Stimulated activated CD8-positive, alpha-beta memory T cell treated with anti-CD3 and anti-CD28 coated beads, Interleukin-7, amount 100 ng/mL, for 4 hours (primary cell): ENCODE measurements around the gene NUDT5.

Experiments used
- DNase-seq, 2 donors: peaks; one replicate each; pipeline ENCODE4 v3.0.0-alpha.2; 2020; ENCODE audit warnings: low read depth in 2 of 2

NUDT5 gene

GRCh38 chr10:12165036-12165435, 30.7 kb downstream of the NUDT5 start:
- no peak for DNase-seq

- no peak for DNase-seq
Measured at GRCh38 chr10:12164085-12164484, 31.6 kb downstream of the NUDT5 start.

DNA sequence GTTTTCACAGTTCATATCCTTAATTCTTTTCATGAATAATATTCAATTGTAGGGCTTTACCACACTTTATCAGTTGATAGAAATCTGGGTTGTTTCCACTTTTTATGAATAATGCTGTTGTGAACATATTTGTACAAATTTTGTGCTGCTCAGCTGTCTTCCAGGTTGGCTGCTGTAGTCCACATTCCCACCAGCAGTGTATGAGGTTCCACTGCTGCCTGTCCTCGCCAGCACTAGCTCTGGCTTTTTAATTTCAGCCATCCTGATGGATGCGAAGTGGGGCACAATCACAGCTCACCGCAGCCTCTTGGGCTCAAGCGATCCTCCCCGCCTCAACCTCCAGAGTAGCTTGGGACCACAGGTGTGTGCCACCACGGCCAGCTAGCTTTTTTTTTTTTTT, 32.8 kb downstream of the NUDT5 start:
- DNase-seq: no peak

DNA sequence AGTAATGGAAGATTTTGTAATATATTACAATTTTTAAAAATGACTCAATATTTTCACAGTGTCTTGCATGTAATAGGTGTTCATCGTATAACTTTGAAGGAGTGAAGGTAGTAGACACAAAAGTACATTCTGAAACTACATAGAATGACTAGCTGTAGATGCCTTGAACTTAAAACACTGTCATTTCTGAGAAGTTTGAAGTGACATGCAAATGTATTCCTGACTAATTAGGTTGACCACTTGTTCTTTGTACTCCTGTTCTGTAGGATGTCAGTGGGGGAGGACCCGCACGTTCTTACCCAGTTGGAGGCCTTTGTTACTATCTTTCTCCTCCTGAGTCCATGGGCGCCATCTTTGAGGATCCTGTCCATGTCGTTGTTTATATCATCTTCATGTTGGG, 35.0 kb downstream of the NUDT5 start:
- no peak for DNase-seq

- DNase-seq: no peak
Measured at GRCh38 chr10:12158111-12158510, 37.6 kb downstream of the NUDT5 start.

- no peak for DNase-seq
Measured at GRCh38 chr10:12156367-12157123, 39.1 kb downstream of the NUDT5 start.

GRCh38 chr10:12154516-12154915, 41.2 kb downstream of the NUDT5 start:
- no peak for DNase-seq

- DNase-seq: no peak
Measured at GRCh38 chr10:12150163-12150562, 45.5 kb downstream of the NUDT5 start.

- no peak for DNase-seq
Measured at GRCh38 chr10:12144538-12144937, 51.2 kb downstream of the NUDT5 start.

- DNase-seq: no peak
Measured at GRCh38 chr10:12140038-12140437, 55.7 kb downstream of the NUDT5 start.

DNA sequence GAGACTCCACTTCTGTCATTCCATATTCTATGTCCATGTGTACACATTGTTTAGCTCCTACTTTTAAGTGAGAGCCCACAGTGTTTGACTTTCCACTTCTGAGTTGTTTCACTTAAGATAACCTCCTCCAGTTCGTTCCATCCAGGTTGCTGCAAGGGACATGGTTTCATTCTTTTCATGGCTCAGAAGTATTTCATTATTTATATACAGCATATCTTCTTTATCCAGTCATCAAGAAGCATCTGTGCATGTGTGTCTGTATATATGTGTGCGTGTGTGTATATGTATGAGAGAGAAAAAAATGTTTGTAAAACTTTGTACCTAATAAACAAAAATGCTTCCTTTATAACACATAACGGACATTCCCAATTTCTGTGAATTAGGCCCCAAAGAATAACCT, 60.1 kb downstream of the NUDT5 start:
- no peak for DNase-seq

- DNase-seq: no peak
Measured at GRCh38 chr10:12130237-12130872, 65.3 kb downstream of the NUDT5 start.

DNA sequence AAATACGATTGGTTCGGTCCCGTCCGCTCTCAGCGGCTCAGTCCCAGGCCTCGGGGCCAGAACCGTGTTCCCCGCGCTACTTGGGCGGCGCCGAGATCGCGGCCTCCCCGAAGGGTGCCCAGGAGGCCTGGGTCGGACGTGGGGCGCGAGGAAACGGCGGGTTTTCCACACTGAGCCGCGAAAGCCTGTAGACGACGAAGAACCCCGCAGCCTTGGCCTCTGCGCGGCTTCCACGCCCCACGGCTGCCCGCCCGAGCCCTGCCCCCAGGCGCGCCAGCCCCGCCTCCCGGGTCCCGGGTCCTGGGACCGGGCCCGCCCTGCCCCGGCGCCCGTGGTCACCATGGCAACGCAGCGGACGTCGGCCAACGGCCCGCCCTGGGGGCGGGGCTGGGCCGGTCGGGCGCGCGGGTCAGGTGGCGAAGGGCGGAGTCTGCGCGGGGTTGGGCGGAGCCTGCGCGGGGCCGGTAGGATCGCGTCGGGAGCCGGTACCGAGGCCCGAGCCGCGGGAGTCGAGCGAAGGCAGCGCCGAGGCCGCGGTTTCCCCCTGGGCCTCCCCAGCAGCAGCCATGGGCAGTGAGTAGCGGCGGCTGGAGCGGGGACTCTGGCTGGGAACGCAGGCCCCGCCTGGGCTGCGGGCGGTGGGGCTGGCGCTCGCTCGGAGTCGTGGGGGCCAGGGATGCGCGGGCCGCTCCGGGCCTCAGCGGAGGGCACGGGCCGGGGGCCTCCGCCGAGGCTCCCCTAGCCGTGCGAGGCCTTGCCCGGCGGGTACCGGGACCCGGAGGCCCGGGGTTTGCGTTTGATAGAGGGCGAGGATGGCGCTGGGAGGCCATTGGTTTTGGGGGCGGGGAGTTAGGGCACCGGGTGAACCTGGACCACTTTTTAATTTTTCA, 66.2 kb downstream of the NUDT5 start, which contains the start of gene SEC61A2:
Gene SEC61A2 (plus strand): TSS at position 456 of the 890 bp plus-strand sequence. CDS start 111 bp downstream, at position 567.
- peak; percentile 87 to 97 for DNase-seq

DNA sequence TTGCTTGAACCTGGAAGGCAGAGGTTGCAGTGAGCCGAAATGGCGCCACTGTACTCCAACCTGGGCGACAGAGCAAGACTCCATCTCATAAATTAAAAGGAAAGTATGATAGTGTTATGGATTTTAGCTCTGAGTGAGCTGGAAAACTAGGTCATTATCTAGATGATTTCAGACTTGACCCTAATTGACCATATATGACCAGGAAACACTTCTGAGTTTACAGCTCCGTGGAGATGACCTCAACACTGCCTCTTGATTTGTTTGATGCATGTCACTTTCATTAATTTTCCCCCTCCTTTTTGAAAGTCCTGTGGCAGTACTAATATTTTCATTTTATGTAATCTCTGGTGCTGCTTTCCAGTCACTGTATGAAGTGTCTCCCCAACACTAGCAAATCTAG, 74.0 kb downstream of the NUDT5 start:
- no peak for DNase-seq
